T-cell (primary cell): ENCODE results near the gene CLEC18C. TPM values are rescaled to one million over a fixed set of nuclear protein-coding genes. Genes with fewer than 3 reads are reported as not detected.
"Not testable (repeated sequence)": the region's sequence is repeated elsewhere in the genome, so short reads cannot be mapped to it uniquely, and the experiment has no call there.

ENCODE experiments used
- ATAC-seq, 4 experiments: fragments of 200-7000 bp in 3 of 4; fragments of 150-1000 bp in 1 of 4; cut with Tn5 transposase; replicated peaks in 1 of 4; 1 replicate in 3 of 4; 2 replicates in 1 of 4; pipeline ENCODE4 v1.10.0; 2021; ENCODE audit warnings: moderate library complexity in 3 of 4, mild to moderate bottlenecking in 2 of 4, moderate number of reproducible peaks in 1 of 4
- CTCF ChIA-PET, 2 donors: fragments of 300-600 bp; sonication (Branson Sonifier 250); formaldehyde crosslinking; loops; one replicate each; lab custom pipeline; 2022; ENCODE audit warnings: antibody characterized with exemption in 2 of 2; lab: Charles Lee
- POLR2A ChIA-PET, 2 donors: fragments of 300-600 bp; sonication (Branson Sonifier 250); formaldehyde crosslinking; loops; one replicate each; lab custom pipeline; 2022; ENCODE audit warnings: antibody characterized with exemption in 2 of 2; lab: Charles Lee
- DNase-seq, 35 experiments: peaks; one replicate each; pipeline versions ENCODE4 v3.0.0 to v3.0.0-alpha.2; 2013 to 2023
- H3K27ac ChIP-seq: one replicate; pipeline ENCODE4 v1.5.1; 2013; ENCODE audit warnings: low read length
- H3K27me3 ChIP-seq, 2 experiments: replicated peaks in 1 of 2; 1 replicate in 1 of 2; 2 replicates in 1 of 2; pipeline versions ENCODE4 v1.6.1 to v1.7.0; 2013; ENCODE audit warnings: low read length in 1 of 2, mixed read lengths in 1 of 2; ENCODE audit not compliant: control insufficient read depth in 2 of 2, insufficient read depth in 2 of 2; ENCODE audit errors: extremely low read depth in 1 of 2
- H3K36me3 ChIP-seq, 2 donors: 1 replicate in 1 of 2; 2 replicates in 1 of 2; pipeline versions ENCODE4 v1.6.1 to v1.7.0; 2013; ENCODE audit warnings: low read length in 1 of 2; ENCODE audit not compliant: control insufficient read depth in 2 of 2, insufficient read depth in 1 of 2; ENCODE audit errors: extremely low read depth in 1 of 2
- H3K4me1 ChIP-seq, 2 experiments: 1 replicate in 1 of 2; 2 replicates in 1 of 2; pipeline versions ENCODE4 v1.6.1 to v1.7.0; 2013; ENCODE audit warnings: low read length in 2 of 2, mixed read lengths in 1 of 2; ENCODE audit not compliant: insufficient read depth in 2 of 2, control insufficient read depth in 1 of 2; ENCODE audit errors: extremely low read depth in 1 of 2
- H3K4me3 ChIP-seq, 2 donors: 1 replicate in 1 of 2; 2 replicates in 1 of 2; pipeline versions ENCODE4 v1.5.1 to v1.7.0; 2013; ENCODE audit warnings: mild to moderate bottlenecking in 2 of 2, low read length in 1 of 2, moderate library complexity in 1 of 2; ENCODE audit not compliant: control insufficient read depth in 1 of 2; ENCODE audit errors: extremely low read depth in 1 of 2
- H3K9me3 ChIP-seq: 2 replicates; pipeline ENCODE4 v1.7.0; 2013
- H3K27ac Mint-ChIP-seq, 2 donors: one replicate each; pipeline ENCODE4 v1.8.0; 2020 to 2021; ENCODE audit warnings: mild to moderate bottlenecking in 2 of 2, mixed read lengths in 2 of 2
- H3K27me3 Mint-ChIP-seq, 2 donors: one replicate each; pipeline ENCODE4 v1.8.0; 2021 to 2022; ENCODE audit warnings: mixed read lengths in 2 of 2
- H3K36me3 Mint-ChIP-seq: one replicate; pipeline ENCODE4 v1.8.0; 2021; ENCODE audit warnings: mixed read lengths
- H3K4me1 Mint-ChIP-seq, 3 donors: one replicate each; pipeline ENCODE4 v1.8.0; 2020 to 2022; ENCODE audit warnings: mixed read lengths in 3 of 3, mild to moderate bottlenecking in 1 of 3
- H3K4me3 Mint-ChIP-seq, 3 donors: one replicate each; pipeline ENCODE4 v1.8.0; 2020 to 2022; ENCODE audit warnings: mild to moderate bottlenecking in 3 of 3, mixed read lengths in 3 of 3, moderate library complexity in 3 of 3
- H3K9me3 Mint-ChIP-seq, 3 donors: one replicate each; pipeline ENCODE4 v1.8.0; 2020 to 2022; ENCODE audit warnings: mixed read lengths in 3 of 3
- WGBS: methylation state at CpG from one replicate; pipeline ENCODE4 v1.1.5; 2013; ENCODE audit warnings: missing lambda C conversion rate; ENCODE audit not compliant: insufficient coverage; 5-methylcytosine and 5-hydroxymethylcytosine counted together
- total RNA-seq, 35 experiments: library from RNA in 6 of 35; stranded (reverse) in 6 of 35; fragments of 120-200 nt in 1 of 35; gene quantifications; one replicate each; pipeline versions ENCODE4 v1.2.1 to v1.2.4 and lab custom pipeline; 2013 to 2026

Gene CLEC18C
- total RNA-seq, 5 donors from 2014 or later (not counting 1 experiment from before 2014, with no cell fraction given), result 1.2 to 2.1 (median 1.8) TPM

DNA sequence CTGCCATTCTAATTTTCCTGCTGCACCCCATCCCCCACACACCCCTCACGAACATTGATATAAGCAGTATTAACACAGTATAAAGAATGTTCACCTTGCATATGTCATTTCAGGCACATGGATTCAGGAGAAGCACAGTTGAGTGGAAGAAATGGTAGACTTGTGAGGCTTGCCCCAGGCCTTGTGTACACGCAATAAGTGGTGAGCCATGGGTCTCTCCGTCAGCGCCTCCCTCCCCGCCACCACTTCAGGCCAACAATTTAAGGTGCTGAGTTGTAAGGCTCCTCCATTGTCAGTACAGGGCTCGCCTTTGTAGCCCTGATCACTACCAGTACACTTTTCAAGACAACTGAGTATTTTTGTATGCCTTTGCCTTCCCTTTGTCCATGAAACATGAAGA is 12.2 kb upstream of the CLEC18C start:
- no peak overlapping the region for H3K4me3 Mint-ChIP-seq
- peak overlapping the region; percentile 0 to 20 for H3K27ac Mint-ChIP-seq
- H3K9me3 Mint-ChIP-seq, result no peaks in the 10 kb centered on the region
- peaks cover 7% of the 10 kb centered on the region for H3K36me3 Mint-ChIP-seq
- Histone ChIP-seq H3K4me3 (no peak overlapping the region), H3K4me1 (peaks cover 0 to 6% of the 10 kb centered on the region in 2 experiments), H3K36me3 (peaks cover 28 to 66% of the 10 kb centered on the region in 2 donors), H3K9me3 (no peaks in the 10 kb centered on the region), H3K27ac (no peak overlapping the region), H3K27me3 (no peaks in the 10 kb centered on the region)
- no peak for ATAC-seq
- DNase-seq, result peak in 1 of 35 experiments; percentile 3
- 96% methylated on average over 5 of the region's 6 CpGs for WGBS
- ChIA-PET POLR2A (no interaction called here), CTCF (interaction anchor here in 1 of 2 donors (0.5 to 0.6 kb wide), 2 partner anchors 571 to 609 kb away, joined by 3 read pairs; no protein-coding TSS in a partner anchor)
- H3K4me1 Mint-ChIP-seq, result peaks cover 4 to 6% (median 4%) of the 10 kb centered on the region in 3 donors
- H3K27me3 Mint-ChIP-seq, result no peaks in the 10 kb centered on the region

DNA sequence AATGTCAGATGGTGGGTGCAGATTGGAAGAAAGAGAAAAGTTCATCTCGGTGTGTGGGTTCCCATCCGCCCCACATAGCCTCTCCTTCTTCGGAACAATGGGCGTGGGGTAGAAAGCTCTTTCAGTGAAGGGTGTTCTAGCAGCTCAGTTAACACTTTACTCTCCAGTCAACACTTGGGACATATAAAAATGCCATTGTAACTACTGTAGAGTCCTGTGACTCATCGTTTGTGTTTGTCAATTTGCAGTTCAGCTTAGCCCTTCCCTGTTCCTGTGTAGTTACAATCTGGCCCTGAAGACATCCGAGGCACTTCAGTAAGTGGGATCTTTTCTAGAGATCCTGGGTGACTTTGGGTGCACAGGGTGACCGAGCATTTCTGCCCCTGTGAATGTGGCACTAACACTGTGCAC is 11.5 kb upstream of the CLEC18C start:
- peak overlapping the region in 1 of 2 donors; percentile 13 for H3K27ac Mint-ChIP-seq
- ChIA-PET CTCF (interaction anchor here in 1 of 2 donors (0.5 kb wide), 1 partner anchor 570 kb away, joined by 3 read pairs; no protein-coding TSS in a partner anchor), POLR2A (no interaction called here)
- ATAC-seq (no peak), DNase-seq (no peak)
- 85% methylated on average over 6 of the region's 7 CpGs for WGBS
- H3K27me3 ChIP-seq, result no peaks in the 10 kb centered on the region
- H3K4me1 ChIP-seq, result peaks cover 0 to 6% of the 10 kb centered on the region in 2 experiments
- no peaks in the 10 kb centered on the region for H3K9me3 ChIP-seq
- H3K4me3 Mint-ChIP-seq, result no peak overlapping the region
- H3K36me3 ChIP-seq, result peaks cover 21 to 59% of the 10 kb centered on the region in 2 donors
- no peaks in the 10 kb centered on the region for H3K27me3 Mint-ChIP-seq
- H3K4me3 ChIP-seq, result no peak overlapping the region
- H3K27ac ChIP-seq, result no peak overlapping the region
- H3K36me3 Mint-ChIP-seq, result peaks cover 7% of the 10 kb centered on the region
- peaks cover 4 to 6% (median 4%) of the 10 kb centered on the region in 3 donors for H3K4me1 Mint-ChIP-seq
- no peaks in the 10 kb centered on the region for H3K9me3 Mint-ChIP-seq

DNA sequence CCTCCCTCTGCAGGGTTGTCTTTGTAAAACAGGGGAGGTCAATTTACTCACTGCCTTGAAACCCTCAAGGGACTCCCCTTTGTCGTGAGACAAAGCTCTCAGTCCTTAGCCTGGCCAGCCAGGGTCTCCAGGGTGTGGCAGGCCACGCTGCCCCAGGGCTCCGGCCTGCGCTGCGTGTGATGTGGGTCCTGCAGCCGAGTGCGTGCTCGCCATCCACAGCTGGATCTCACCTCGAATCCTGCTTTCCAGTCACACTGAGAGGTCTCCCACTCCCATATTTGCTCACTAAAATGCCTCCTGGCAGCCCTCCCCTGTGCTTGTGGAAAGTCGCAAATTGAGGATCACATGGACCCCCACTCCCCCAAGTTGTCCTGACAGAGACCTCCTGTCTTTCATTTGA is 10.0 kb upstream of the CLEC18C start:
- Mint-ChIP-seq H3K27me3 (no peaks in the 10 kb centered on the region), H3K36me3 (peaks cover 7% of the 10 kb centered on the region), H3K4me3 (no peak overlapping the region), H3K9me3 (no peaks in the 10 kb centered on the region), H3K4me1 (peaks cover 4 to 6% (median 4%) of the 10 kb centered on the region in 3 donors), H3K27ac (peak overlapping the region in 1 of 2 donors; percentile 45)
- Histone ChIP-seq H3K4me1 (peaks cover 0 to 6% of the 10 kb centered on the region in 2 experiments), H3K36me3 (peaks cover 11 to 44% of the 10 kb centered on the region in 2 donors), H3K4me3 (no peak overlapping the region), H3K27me3 (no peaks in the 10 kb centered on the region), H3K9me3 (no peaks in the 10 kb centered on the region), H3K27ac (no peak overlapping the region)
- ChIA-PET CTCF (no interaction called here), POLR2A (no interaction called here)
- ATAC-seq (no peak), DNase-seq (peak in 1 of 35 experiments; percentile 13)
- WGBS, result 92% methylated on average over 9 of the region's 10 CpGs

DNA sequence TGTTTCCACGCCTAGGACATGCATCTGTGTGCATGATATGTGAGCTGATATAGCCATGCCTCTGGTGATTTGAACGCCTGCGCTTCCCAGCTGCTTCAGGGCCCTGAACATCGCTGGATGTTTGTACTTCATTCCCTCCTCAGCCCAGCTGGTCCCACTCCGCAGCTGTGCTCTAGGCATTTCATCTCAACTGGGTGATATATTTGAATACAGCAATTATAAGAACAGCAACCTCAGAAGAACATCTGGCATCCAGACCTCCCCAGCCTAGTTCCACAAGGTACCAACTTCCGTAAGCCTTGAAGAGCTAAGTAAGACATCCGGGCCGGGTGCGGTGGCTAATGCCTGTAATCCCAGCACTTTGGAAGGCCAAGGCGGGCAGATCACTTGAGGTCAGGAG is 6.9 kb upstream of the CLEC18C start:
- H3K4me3 ChIP-seq, ATAC-seq, POLR2A ChIA-PET, DNase-seq, H3K27ac Mint-ChIP-seq, H3K27me3 ChIP-seq, H3K36me3 Mint-ChIP-seq, H3K4me1 Mint-ChIP-seq, CTCF ChIA-PET, H3K4me3 Mint-ChIP-seq, H3K4me1 ChIP-seq, H3K9me3 Mint-ChIP-seq, H3K27me3 Mint-ChIP-seq, H3K27ac ChIP-seq, H3K9me3 ChIP-seq: not testable (repeated sequence)
- H3K36me3 ChIP-seq, result peaks cover 0 to 13% of the 10 kb centered on the region in 2 donors
- WGBS, result no CpG with 5 or more reads among the region's 10 CpGs

DNA sequence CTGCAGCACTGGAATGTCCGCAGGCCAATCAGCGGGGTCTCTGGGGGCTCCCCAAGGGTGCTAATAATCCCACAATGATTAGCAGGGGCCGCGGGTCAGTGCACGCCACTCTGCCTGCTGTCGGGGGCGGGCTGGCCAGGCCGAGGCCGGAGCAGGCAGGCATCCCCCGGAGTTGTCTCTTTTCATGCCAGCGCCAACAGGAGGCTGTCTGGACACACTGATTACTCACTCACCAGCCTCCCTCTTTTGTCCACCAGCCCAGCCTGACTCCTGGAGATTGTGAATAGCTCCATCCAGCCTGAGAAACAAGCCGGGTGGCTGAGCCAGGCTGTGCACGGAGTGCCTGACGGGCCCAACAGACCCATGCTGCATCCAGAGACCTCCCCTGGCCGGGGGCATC is 329 bp downstream of the CLEC18C start:
- H3K27me3 ChIP-seq, H3K9me3 Mint-ChIP-seq, DNase-seq, H3K27ac ChIP-seq, ATAC-seq, H3K9me3 ChIP-seq, H3K27ac Mint-ChIP-seq, H3K36me3 Mint-ChIP-seq, H3K4me3 ChIP-seq, CTCF ChIA-PET, H3K4me1 Mint-ChIP-seq, H3K27me3 Mint-ChIP-seq, H3K4me1 ChIP-seq, H3K4me3 Mint-ChIP-seq, H3K36me3 ChIP-seq, POLR2A ChIA-PET: not testable (repeated sequence)
- WGBS, result no CpG with 5 or more reads among the region's 15 CpGs

DNA sequence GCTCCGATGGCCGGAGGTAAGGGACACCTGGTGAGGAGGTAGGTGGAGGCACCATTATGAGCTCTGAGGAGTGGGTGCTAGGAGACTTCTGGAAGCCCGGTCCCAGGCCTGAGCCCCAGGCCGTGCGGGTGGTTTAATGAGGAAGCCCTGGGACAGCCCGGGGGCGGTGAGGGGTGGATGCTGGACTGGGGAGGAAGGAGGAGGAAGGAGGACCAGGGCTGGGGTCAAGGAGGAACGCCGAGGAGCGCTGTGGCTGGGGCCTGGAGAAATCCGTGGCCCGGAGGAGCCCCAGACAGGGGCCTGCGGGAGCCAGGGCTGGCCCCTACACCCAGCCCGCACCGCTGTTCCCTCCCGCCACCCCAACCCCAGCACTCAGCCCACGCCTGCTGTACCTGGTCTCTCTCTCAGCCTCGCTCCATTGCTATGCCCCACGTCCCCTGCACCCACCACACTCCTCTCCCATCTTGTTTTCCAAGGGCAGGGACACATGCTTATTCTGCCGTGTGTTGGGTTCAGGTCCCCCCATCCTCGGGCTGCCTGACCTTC is 873 bp downstream of the CLEC18C start:
- H3K36me3 Mint-ChIP-seq, H3K27me3 ChIP-seq, H3K4me1 Mint-ChIP-seq, H3K27ac ChIP-seq, H3K36me3 ChIP-seq, H3K27ac Mint-ChIP-seq, H3K9me3 Mint-ChIP-seq, DNase-seq, H3K4me1 ChIP-seq, CTCF ChIA-PET, H3K9me3 ChIP-seq, H3K27me3 Mint-ChIP-seq, POLR2A ChIA-PET, H3K4me3 ChIP-seq, H3K4me3 Mint-ChIP-seq: not testable (repeated sequence)
- no CpG with 5 or more reads among the region's 21 CpGs for WGBS
- peak in 1 of 4 experiments; percentile 24 for ATAC-seq
